Measurements from ENCODE around the gene HHIP. TPM values are rescaled to one million over a fixed set of nuclear protein-coding genes. Genes with fewer than 3 reads are reported as not detected.

Gene HHIP
- total RNA-seq: 0.44 and 10.7 TPM in 2 replicates

DNA sequence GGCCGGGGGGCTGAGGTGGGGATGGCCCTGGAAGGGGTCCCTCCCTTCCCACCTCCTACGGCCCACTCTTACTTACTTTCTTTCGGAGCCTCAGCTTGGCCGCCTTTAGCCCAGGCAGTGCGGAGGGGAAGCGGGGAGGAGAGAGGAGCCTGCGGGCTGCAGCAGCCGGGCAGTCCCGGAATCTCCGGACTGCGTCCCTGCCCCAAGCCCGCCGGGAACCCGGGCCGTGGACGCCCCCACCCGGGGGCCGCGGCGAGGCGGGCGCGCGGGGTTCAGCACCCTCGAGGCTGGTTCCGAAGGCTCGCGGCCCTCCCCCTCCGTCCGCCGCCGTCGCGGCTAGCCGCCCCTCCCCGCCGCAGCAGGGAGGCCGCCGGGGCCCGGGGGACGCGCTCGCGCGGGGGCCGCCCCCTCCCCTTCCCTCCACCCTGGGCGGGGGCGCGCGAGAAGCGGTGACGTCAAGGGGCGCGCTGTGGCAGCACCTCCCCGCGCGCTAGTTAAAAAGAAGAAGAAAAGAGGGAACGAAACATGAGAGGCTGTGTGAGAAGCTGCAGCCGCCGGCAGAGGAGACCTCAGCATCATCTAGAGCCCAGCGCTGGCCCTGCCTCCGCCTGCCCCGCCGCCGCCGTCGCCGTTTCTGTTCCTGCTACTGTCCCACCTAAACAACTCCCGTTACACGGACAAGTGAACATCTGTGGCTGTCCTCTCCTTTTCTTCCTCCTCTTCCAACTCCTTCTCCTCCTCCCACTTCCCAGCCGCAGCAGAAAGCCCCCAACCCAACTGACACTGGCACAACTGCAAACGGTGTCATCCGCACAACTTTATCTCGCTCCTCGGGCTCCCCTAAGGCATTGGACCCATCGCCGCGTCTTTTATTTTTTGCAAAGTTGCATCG, at the start of gene HHIP:
Gene HHIP (plus strand): TSS at position 526 of the 892 bp plus-strand sequence. CDS start 520 bp downstream, outside the sequence.

Small RNA genes within 50 kb of the gene (small RNA-seq; reads per million reads assigned to genes)
- not detected for gene RF02271 (ENCODE audit: low replicate concordance)
